Measurements from ENCODE around the gene RBM17.

- TF ChIP-seq TAF1 (IDR thresholded peaks at IDR 0.05; ENCODE audit: low read depth, low read length): no peak
- TF ChIP-seq POLR2AphosphoS5 (IDR thresholded peaks at IDR 0.05; ENCODE audit: low read depth, low read length): no peak
- TF ChIP-seq POLR2A (IDR thresholded peaks at IDR 0.05; ENCODE audit: low read depth, low read length): peak; percentile 40; the same call in 1 of the 2 replicates
- no peak for TF ChIP-seq SPI1 (IDR thresholded peaks at IDR 0.05; ENCODE audit: low read depth, low read length)
- no peak for TF ChIP-seq PAX5 (IDR thresholded peaks at IDR 0.05; ENCODE audit: insufficient read depth, low read length, severe bottlenecking)
Measured at GRCh38 chr10:6144406-6145165, 55.8 kb downstream of the RBM17 start.

All from GM12891 (cell line).